NT2/D1 (cell line): ENCODE results near the gene LIPT1.

Source experiments
- YY1 ChIP-seq: IDR thresholded peaks from 2 replicates; pipeline ENCODE4 v1.6.1; 2011; ENCODE audit not compliant: insufficient read length, insufficient read depth
- ZNF274 ChIP-seq: IDR thresholded peaks from 2 replicates; pipeline ENCODE4 v1.6.1; 2011; ENCODE audit warnings: mild to moderate bottlenecking, low read depth, low read length

DNA sequence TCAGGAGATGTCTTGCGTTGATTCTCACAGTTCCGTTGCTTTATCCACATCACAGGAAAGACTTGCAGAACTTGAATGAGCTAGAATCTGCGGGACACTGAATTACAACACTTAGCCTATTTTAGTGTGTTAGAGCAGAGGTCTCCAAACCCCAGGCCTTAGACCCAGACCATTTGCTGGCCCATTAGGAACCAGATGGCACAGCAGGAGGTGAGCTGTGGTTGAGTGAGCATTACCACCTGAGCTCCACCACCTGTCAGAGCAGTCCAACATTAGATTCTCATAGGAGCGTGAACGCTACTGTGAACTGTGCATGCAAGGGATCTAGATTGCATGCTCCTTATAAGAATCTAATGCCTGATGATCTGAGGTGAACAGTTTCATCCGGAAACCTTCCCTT lies 30.0 kb downstream of the LIPT1 start:
- TF ChIP-seq ZNF274 (no peak), YY1 (no peak)
